ENCODE results near the gene FRMD1. TPM values are rescaled to one million over a fixed set of nuclear protein-coding genes. Genes with fewer than 3 reads are reported as not detected.

Gene FRMD1
- total RNA-seq, 1 donor from 2014 or later = not detected

GRCh38 chr6:168101590-168102314, 22.7 kb upstream of the FRMD1 start:
- TF ChIP-seq CTCF (IDR thresholded peaks at IDR 0.05) = no peak
- DNase-seq (no peak), ATAC-seq (ENCODE audit: low read depth) (no peak)
- Mint-ChIP-seq H3K4me3 (no peak overlapping the region), H3K27ac (no peak overlapping the region), H3K27me3 (peaks cover 40% of the 10 kb centered on the region), H3K4me1 (no peaks in the 10 kb centered on the region), H3K9me3 (no peaks in the 10 kb centered on the region), H3K36me3 (ENCODE audit: low read depth) (no peaks in the 10 kb centered on the region)
- intact Hi-C loops (cut with micrococcal nuclease) = no loop called here
- ChIA-PET POLR2A (no interaction called here), CTCF (no interaction called here)

GRCh38 chr6:168100803-168101589, 22.0 kb upstream of the FRMD1 start:
- H3K9me3 Mint-ChIP-seq = no peaks in the 10 kb centered on the region
- peaks cover 40% of the 10 kb centered on the region for H3K27me3 Mint-ChIP-seq
- H3K4me1 Mint-ChIP-seq = no peaks in the 10 kb centered on the region
- no peak for ATAC-seq (ENCODE audit: low read depth)
- CTCF ChIA-PET = no interaction called here
- no peak for DNase-seq
- H3K4me3 Mint-ChIP-seq = no peak overlapping the region
- H3K36me3 Mint-ChIP-seq (ENCODE audit: low read depth) = no peaks in the 10 kb centered on the region
- H3K27ac Mint-ChIP-seq = no peak overlapping the region
- POLR2A ChIA-PET = no interaction called here
- no peak for TF ChIP-seq CTCF (IDR thresholded peaks at IDR 0.05)
- intact Hi-C loops (cut with micrococcal nuclease) = no loop called here

- Mint-ChIP-seq H3K27me3 (peaks cover 40% of the 10 kb centered on the region), H3K4me1 (no peaks in the 10 kb centered on the region), H3K27ac (no peak overlapping the region), H3K4me3 (no peak overlapping the region), H3K9me3 (no peaks in the 10 kb centered on the region), H3K36me3 (ENCODE audit: low read depth) (no peaks in the 10 kb centered on the region)
- ChIA-PET CTCF (no interaction called here), POLR2A (no interaction called here)
- DNase-seq = no peak
- intact Hi-C loops (cut with micrococcal nuclease) = no loop called here
- ATAC-seq (ENCODE audit: low read depth) = no peak
- no peak for TF ChIP-seq CTCF (IDR thresholded peaks at IDR 0.05)
These were observed 21.2 kb upstream of the FRMD1 start for GRCh38 chr6:168100011-168100802.

DNA sequence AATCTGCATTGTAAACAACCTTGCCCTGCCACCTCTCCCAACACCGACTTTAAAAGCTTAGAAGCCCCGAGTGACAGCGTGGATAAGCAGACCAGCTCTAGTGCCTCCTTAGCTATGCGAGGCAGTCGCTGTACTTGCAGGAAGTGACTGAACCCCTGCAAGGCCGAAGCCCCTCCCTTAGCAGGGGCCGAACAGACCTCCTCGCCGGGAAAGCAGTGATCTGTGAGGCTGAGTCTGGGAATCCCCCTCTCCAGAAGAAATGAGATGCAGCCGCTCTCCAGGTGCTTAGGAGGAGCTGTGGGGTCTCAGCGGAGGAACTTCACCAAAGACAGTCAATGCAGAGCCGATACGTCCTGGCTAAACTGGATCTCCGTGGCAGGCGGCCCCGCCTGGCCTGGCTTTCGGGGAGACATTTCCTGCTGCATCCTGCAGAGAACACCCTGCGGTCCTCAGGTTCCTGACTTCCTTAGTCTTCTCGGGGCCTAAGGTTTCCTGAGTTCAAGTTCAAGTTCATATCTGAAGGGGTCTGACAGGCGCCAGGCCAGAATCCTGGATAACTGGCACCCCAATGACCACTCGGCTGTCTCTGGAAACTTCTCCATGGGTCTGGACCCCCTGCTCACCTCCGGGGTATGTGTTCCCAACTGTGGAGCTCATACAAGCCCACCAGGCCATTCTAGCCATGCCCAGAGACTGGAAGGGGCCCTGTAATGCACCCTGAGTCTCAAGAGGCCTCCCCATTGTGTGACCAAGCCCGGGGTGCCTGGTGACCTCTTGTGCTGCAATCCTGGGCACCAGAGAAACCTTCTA, 20.4 kb upstream of the FRMD1 start:
- no peak for DNase-seq
- no peak for ATAC-seq (ENCODE audit: low read depth)
- Mint-ChIP-seq H3K4me3 (no peak overlapping the region), H3K27ac (no peak overlapping the region), H3K4me1 (no peaks in the 10 kb centered on the region), H3K36me3 (ENCODE audit: low read depth) (no peaks in the 10 kb centered on the region), H3K9me3 (no peaks in the 10 kb centered on the region), H3K27me3 (peaks cover 34% of the 10 kb centered on the region)
- no peak for TF ChIP-seq CTCF (IDR thresholded peaks at IDR 0.05)
- intact Hi-C loops (cut with micrococcal nuclease) = no loop called here
- ChIA-PET CTCF (no interaction called here), POLR2A (no interaction called here)

All from activated B cell treated with CpG ODN at 0.5 μM for 24 hours (primary cell).